ENCODE results near the gene TGFB1I1.
"Not testable (repeated sequence)": the region's sequence is repeated elsewhere in the genome, so short reads cannot be mapped to it uniquely, and the experiment has no call there.

TGFB1I1 gene

GRCh38 chr16:31435341-31436220 is 36.4 kb upstream of the TGFB1I1 start:
- Histone ChIP-seq H4K20me1 (ENCODE audit: insufficient read depth, low read length) (no peaks in the 10 kb centered on the region), H3K27ac (ENCODE audit: low read depth, low read length, poor library complexity, severe bottlenecking) (no peak overlapping the region)

GRCh38 chr16:31436221-31437045 is 35.5 kb upstream of the TGFB1I1 start:
- H4K20me1 ChIP-seq (ENCODE audit: insufficient read depth, low read length) = no peaks in the 10 kb centered on the region
- no peak overlapping the region for H3K4me3 ChIP-seq (ENCODE audit: low read depth, low read length, poor library complexity, severe bottlenecking)
- H3K4me2 ChIP-seq (ENCODE audit: low read length) = no peak overlapping the region
- no peaks in the 10 kb centered on the region for H3K9me2 ChIP-seq (ENCODE audit: low read depth, low read length)
- no peaks in the 10 kb centered on the region for H3K27me3 ChIP-seq (ENCODE audit: insufficient read depth, low read length)
- H3K4me1 ChIP-seq (ENCODE audit: insufficient read depth, low read length, severe bottlenecking) = peaks cover 5% of the 10 kb centered on the region
- no peak overlapping the region for H3K9ac ChIP-seq (ENCODE audit: low read length)
- no peak overlapping the region for H3K27ac ChIP-seq (ENCODE audit: low read depth, low read length, poor library complexity, severe bottlenecking)
- H3K36me3 ChIP-seq (ENCODE audit: insufficient read depth, low read length) = no peaks in the 10 kb centered on the region
- H3K79me2 ChIP-seq (ENCODE audit: insufficient read depth, low read length) = no peaks in the 10 kb centered on the region
- H2AFZ ChIP-seq (ENCODE audit: low read length) = no peak overlapping the region
- no peaks in the 10 kb centered on the region for H3K9me3 ChIP-seq (ENCODE audit: low read length)
- H3F3A ChIP-seq (ENCODE audit: insufficient read depth, low read length) = no peaks in the 10 kb centered on the region
- TF ChIP-seq, protein P1, sequence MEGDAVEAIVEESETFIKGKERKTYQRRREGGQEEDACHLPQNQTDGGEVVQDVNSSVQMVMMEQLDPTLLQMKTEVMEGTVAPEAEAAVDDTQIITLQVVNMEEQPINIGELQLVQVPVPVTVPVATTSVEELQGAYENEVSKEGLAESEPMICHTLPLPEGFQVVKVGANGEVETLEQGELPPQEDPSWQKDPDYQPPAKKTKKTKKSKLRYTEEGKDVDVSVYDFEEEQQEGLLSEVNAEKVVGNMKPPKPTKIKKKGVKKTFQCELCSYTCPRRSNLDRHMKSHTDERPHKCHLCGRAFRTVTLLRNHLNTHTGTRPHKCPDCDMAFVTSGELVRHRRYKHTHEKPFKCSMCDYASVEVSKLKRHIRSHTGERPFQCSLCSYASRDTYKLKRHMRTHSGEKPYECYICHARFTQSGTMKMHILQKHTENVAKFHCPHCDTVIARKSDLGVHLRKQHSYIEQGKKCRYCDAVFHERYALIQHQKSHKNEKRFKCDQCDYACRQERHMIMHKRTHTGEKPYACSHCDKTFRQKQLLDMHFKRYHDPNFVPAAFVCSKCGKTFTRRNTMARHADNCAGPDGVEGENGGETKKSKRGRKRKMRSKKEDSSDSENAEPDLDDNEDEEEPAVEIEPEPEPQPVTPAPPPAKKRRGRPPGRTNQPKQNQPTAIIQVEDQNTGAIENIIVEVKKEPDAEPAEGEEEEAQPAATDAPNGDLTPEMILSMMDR (IDR thresholded peaks at IDR 0.05; ENCODE audit: low read length) = no peak
- TF ChIP-seq EZH2 (IDR thresholded peaks at IDR 0.05; ENCODE audit: borderline replicate concordance, low read length) = no peak

More at GRCh38 chr16:31435341-31436220, 36.4 kb upstream of the TGFB1I1 start:
- Histone ChIP-seq H3F3A (ENCODE audit: insufficient read depth, low read length) (no peaks in the 10 kb centered on the region), H3K4me1 (ENCODE audit: insufficient read depth, low read length, severe bottlenecking) (peaks cover 5% of the 10 kb centered on the region), H3K27me3 (ENCODE audit: insufficient read depth, low read length) (no peaks in the 10 kb centered on the region), H3K9me3 (ENCODE audit: low read length) (no peaks in the 10 kb centered on the region), H3K9me2 (ENCODE audit: low read depth, low read length) (no peaks in the 10 kb centered on the region), H3K9ac (ENCODE audit: low read length) (no peak overlapping the region), H3K79me2 (ENCODE audit: insufficient read depth, low read length) (no peaks in the 10 kb centered on the region), H2AFZ (ENCODE audit: low read length) (no peak overlapping the region), H3K36me3 (ENCODE audit: insufficient read depth, low read length) (no peaks in the 10 kb centered on the region), H3K4me3 (ENCODE audit: low read depth, low read length, poor library complexity, severe bottlenecking) (no peak overlapping the region), H3K4me2 (ENCODE audit: low read length) (no peak overlapping the region)
- TF ChIP-seq EZH2 (IDR thresholded peaks at IDR 0.05; ENCODE audit: borderline replicate concordance, low read length) = no peak
- TF ChIP-seq, protein P1 (IDR thresholded peaks at IDR 0.05; ENCODE audit: low read length) = no peak

DNA sequence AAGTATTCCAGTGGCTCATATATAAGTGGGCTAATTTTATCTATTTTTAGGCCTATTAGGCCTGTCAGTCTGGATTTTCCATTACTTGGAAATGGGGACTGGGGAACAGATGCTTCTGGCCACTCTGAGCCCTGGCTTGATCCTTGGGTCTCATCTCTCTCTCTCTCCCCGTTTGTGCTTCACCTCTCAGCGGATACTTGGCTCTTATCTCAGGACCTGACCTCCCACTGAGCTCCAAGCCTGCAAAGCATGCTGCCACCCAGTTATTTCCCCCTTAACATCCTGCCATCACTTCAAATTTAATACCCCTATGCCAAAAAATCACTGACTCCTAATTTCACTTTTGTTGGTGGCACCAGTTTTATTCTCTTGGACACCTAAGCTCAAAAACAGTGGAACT is 33.5 kb upstream of the TGFB1I1 start:
- Histone ChIP-seq H3K27ac (ENCODE audit: low read depth, low read length, poor library complexity, severe bottlenecking) (no peak overlapping the region), H3K36me3 (ENCODE audit: insufficient read depth, low read length) (no peaks in the 10 kb centered on the region), H3K9me2 (ENCODE audit: low read depth, low read length) (no peaks in the 10 kb centered on the region), H3K27me3 (ENCODE audit: insufficient read depth, low read length) (no peaks in the 10 kb centered on the region), H3K4me2 (ENCODE audit: low read length) (no peak overlapping the region), H3K4me1 (ENCODE audit: insufficient read depth, low read length, severe bottlenecking) (peaks cover 5% of the 10 kb centered on the region), H3K4me3 (ENCODE audit: low read depth, low read length, poor library complexity, severe bottlenecking) (no peak overlapping the region), H3K79me2 (ENCODE audit: insufficient read depth, low read length) (no peaks in the 10 kb centered on the region), H2AFZ (ENCODE audit: low read length) (no peak overlapping the region), H3K9me3 (ENCODE audit: low read length) (no peaks in the 10 kb centered on the region), H3F3A (ENCODE audit: insufficient read depth, low read length) (no peaks in the 10 kb centered on the region), H3K9ac (ENCODE audit: low read length) (no peak overlapping the region), H4K20me1 (ENCODE audit: insufficient read depth, low read length) (no peaks in the 10 kb centered on the region)
- no peak for TF ChIP-seq EZH2 (IDR thresholded peaks at IDR 0.05; ENCODE audit: borderline replicate concordance, low read length)

DNA sequence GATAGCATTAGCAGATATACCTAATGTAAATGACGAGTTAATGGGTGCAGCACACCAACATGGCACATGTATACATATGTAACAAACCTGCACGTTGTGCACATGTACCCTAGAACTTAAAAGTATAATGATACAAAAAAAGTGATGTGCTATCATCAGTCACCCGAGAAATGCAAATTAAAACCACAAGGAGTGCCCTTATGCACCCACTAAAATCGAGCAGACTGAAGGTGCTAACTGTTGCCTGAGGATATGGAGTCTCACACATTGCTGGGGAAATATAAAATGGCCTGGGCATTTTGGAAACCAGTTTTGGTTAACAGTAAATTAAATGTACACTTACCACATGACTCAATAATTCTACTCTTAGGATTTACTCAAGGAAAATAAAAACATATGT is 32.9 kb upstream of the TGFB1I1 start:
- not testable (repeated sequence) for H3K4me2 ChIP-seq (ENCODE audit: low read length); H3K27me3 ChIP-seq (ENCODE audit: insufficient read depth, low read length)

More for the DNA sequence above, 32.9 kb upstream of the TGFB1I1 start:
- not testable (repeated sequence) for H3K9ac ChIP-seq (ENCODE audit: low read length); H3K4me3 ChIP-seq (ENCODE audit: low read depth, low read length, poor library complexity, severe bottlenecking); H3K4me1 ChIP-seq (ENCODE audit: insufficient read depth, low read length, severe bottlenecking); H2AFZ ChIP-seq (ENCODE audit: low read length); H3K27ac ChIP-seq (ENCODE audit: low read depth, low read length, poor library complexity, severe bottlenecking); H3K36me3 ChIP-seq (ENCODE audit: insufficient read depth, low read length); H3K9me2 ChIP-seq (ENCODE audit: low read depth, low read length); H3F3A ChIP-seq (ENCODE audit: insufficient read depth, low read length); H3K79me2 ChIP-seq (ENCODE audit: insufficient read depth, low read length); H3K9me3 ChIP-seq (ENCODE audit: low read length); H4K20me1 ChIP-seq (ENCODE audit: insufficient read depth, low read length)

All from OCI-LY1 (cell line).